Bronchial epithelial cell (primary cell): ENCODE results near the gene TPM1. TPM values are rescaled to one million over a fixed set of nuclear protein-coding genes. Genes with fewer than 3 reads are reported as not detected.
"Not testable (repeated sequence)": the region's sequence is repeated elsewhere in the genome, so short reads cannot be mapped to it uniquely, and the experiment has no call there.

Experiments used
- DNase-seq: peaks from one replicate; pipeline ENCODE4 v3.0.0-alpha.2; 2010; ENCODE audit warnings: low read depth
- FAIRE-seq: peaks from 2 replicates; lab custom pipeline; 2011; peaks lifted over from hg19 to GRCh38; lab: Jason Lieb, UNC
- H3K27me3 ChIP-seq: 2 replicates; pipeline ENCODE4 v1.5.1; 2011; ENCODE audit warnings: low read length; ENCODE audit not compliant: control insufficient read depth, insufficient read depth
- H3K36me3 ChIP-seq: 2 replicates; pipeline ENCODE4 v1.5.1; 2011; ENCODE audit warnings: low read length; ENCODE audit not compliant: control insufficient read depth, insufficient read depth
- H3K4me3 ChIP-seq: 2 replicates; pipeline ENCODE4 v1.5.1; 2011; ENCODE audit warnings: mild to moderate bottlenecking, low read depth, low read length, control low read depth
- total RNA-seq: library from RNA; depleted of rRNA; stranded (reverse); fragments of >200 nt; gene quantifications from 2 replicates; pipeline ENCODE4 v1.2.1, GENCODE V29; 2014
- TF ChIP-seq, protein P1 (sequence below): IDR thresholded peaks from 2 replicates; pipeline ENCODE4 v1.5.1; 2011; ENCODE audit warnings: mild to moderate bottlenecking, moderate library complexity, low read length, control low read depth, inconsistent platforms; ENCODE audit not compliant: insufficient read depth, severe bottlenecking

Gene TPM1
- total RNA-seq, 1 donor from 2014 or later, result 111 TPM

DNA sequence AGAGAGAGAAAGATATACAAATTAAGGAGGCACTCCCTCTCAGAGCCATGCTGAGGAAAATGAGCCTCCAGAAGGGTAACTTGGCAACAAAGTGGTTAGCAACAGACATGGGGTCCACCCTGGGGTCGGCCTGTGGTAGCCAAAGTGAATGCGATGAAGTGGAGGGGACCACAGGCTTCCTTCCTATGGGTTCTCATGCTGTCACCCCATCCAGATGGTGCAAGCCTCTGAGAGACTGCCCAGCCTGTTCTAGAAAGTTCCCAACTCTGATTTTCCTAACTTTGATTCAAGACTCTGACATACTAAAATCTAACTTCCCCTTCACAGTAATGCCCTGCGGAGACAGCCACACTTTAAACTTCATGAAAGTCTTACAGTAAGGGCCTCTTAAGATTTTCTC, 60.9 kb downstream of the TPM1 start:
- no peaks in the 10 kb centered on the region for H3K36me3 ChIP-seq
- TF ChIP-seq, protein P1, sequence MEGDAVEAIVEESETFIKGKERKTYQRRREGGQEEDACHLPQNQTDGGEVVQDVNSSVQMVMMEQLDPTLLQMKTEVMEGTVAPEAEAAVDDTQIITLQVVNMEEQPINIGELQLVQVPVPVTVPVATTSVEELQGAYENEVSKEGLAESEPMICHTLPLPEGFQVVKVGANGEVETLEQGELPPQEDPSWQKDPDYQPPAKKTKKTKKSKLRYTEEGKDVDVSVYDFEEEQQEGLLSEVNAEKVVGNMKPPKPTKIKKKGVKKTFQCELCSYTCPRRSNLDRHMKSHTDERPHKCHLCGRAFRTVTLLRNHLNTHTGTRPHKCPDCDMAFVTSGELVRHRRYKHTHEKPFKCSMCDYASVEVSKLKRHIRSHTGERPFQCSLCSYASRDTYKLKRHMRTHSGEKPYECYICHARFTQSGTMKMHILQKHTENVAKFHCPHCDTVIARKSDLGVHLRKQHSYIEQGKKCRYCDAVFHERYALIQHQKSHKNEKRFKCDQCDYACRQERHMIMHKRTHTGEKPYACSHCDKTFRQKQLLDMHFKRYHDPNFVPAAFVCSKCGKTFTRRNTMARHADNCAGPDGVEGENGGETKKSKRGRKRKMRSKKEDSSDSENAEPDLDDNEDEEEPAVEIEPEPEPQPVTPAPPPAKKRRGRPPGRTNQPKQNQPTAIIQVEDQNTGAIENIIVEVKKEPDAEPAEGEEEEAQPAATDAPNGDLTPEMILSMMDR, result no peak
- DNase-seq (no peak), FAIRE-seq (no peak)
- H3K27me3 ChIP-seq, result no peaks in the 10 kb centered on the region
- no peak overlapping the region for H3K4me3 ChIP-seq

DNA sequence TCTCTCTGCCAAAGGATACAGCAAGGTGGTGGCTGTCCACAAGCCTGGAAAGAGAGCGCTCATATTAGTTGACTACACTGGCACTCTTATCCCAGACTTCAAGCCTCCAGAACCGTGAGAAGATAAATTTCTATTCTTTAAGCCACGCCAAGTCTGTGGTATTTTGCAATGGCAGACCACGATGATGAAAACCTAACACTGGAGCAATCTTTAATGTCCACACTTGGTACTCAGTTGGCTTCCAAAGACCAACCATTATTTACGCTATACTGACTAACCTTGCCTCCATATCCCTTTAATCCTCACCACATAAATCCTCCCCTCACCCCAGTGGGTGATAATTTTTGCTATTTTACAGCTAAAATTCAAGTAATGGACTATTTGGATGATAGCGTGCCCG, 62.2 kb downstream of the TPM1 start:
- no peak for FAIRE-seq
- TF ChIP-seq, protein P1, result no peak
- H3K27me3 ChIP-seq, result no peaks in the 10 kb centered on the region
- H3K4me3 ChIP-seq, result no peak overlapping the region
- no peak for DNase-seq
- no peaks in the 10 kb centered on the region for H3K36me3 ChIP-seq

DNA sequence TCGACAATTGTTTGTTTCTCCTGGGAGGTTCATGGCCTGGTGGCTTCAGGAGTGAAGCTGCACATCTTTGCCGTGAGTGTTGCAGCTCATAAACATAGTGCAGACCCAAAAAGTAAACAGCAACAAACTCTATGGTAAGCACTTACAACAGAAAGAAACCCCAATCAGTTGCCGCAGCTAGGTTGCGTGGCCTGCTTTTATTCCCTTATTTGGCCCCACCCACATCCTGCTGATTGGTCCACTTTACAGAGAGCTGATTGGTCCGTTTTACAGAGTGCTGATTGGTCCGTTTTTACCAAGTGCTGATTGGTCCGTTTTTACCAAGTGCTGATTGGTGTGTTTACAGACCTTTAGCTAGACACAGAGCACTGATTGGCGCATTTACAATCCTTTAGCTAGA, 62.8 kb downstream of the TPM1 start:
- not testable (repeated sequence) for H3K4me3 ChIP-seq, DNase-seq, FAIRE-seq, H3K36me3 ChIP-seq, H3K27me3 ChIP-seq

DNA sequence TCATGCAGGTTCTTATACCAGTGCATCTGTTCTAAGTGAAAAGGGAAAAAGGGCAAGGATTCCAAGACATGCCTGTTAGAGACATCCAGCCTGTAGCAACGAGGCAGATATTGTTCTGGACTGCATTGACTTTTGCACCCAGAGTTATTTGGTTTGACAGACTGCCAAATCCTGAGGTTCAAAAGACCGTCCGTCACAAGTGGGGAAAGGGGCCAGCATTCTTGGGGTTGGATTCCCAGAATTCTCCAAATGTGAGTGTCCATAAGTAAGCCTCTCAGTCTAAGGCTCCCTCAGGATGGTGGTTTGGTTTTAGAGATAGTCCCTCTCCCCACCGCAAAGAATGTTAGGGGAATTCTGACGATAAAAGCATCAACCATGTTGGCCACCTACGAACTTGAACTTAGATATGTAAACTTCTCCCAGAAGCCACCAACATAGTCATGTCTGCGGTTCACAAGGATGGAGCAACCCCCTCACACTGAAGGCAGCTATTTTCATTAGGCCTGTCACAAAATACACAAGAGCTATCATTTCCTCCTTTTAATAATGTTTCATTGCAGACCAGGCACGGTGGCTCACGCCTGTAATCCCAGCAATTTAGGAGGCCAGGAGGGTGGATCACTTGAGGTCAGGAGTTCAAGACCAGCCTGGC, 65.5 kb downstream of the TPM1 start:
- DNase-seq (peak; percentile 63), FAIRE-seq (no peak)
- Histone ChIP-seq H3K36me3 (no peaks in the 10 kb centered on the region), H3K4me3 (no peak overlapping the region), H3K27me3 (no peaks in the 10 kb centered on the region)
- TF ChIP-seq, protein P1, result no peak

DNA sequence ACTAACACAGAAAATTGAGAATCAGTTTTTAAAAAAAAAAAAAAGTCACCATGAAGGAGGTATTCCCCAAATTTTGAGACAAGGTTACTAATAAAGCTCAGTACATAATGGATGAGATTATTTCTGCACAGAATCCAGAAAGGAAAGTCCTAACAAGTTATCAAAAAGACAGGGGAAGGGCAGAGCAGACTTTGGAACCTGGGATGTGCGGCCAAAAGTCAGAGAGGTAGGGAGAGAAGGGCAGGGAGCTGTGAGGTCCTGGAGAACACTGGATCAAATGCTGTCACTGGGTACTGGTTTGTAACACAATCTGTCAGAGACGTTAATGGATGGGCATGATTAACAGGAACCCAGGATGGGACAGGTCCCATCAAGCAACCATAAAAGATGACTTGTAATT, 67.0 kb downstream of the TPM1 start:
- DNase-seq (no peak), FAIRE-seq (no peak)
- no peak overlapping the region for H3K4me3 ChIP-seq
- H3K27me3 ChIP-seq, result no peaks in the 10 kb centered on the region
- TF ChIP-seq, protein P1, result no peak
- no peaks in the 10 kb centered on the region for H3K36me3 ChIP-seq

DNA sequence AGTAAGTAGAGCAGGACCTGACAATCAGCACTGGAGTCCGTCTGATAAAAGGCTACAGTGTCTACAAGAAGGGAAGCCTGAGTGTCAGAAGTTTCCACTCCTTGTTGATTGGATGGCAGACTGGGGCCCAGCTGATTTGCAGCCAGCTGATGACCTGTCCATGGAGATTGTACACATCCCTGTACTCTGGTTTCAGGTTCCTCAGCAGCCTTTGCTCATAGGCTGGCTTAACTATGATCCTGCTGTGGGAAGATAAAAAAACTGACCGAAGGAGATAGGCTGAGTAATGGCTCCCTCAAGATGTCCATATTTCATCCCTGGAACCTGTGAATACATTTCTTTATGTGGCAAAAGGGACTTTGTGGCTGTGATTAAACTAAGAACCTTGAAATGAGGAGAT, 67.4 kb downstream of the TPM1 start:
- FAIRE-seq, result peak; percentile 18
- TF ChIP-seq, protein P1, result no peak
- Histone ChIP-seq H3K4me3 (no peak overlapping the region), H3K27me3 (no peaks in the 10 kb centered on the region), H3K36me3 (no peaks in the 10 kb centered on the region)
- DNase-seq, result no peak
